Left kidney (tissue), 2 donors: Measurements from ENCODE around the gene OSM. TPM values are rescaled to one million over a fixed set of nuclear protein-coding genes. Genes with fewer than 3 reads are reported as not detected.

Experiments used
- DNase-seq: peaks from one replicate; pipeline ENCODE4 v3.0.0-alpha.2; 2013
- polyA plus RNA-seq: library from polyadenylated mRNA; unstranded; fragments of 120-200 nt; gene quantifications from one replicate; pipeline ENCODE4 v1.2.1, GENCODE V29; 2013; ENCODE audit not compliant: insufficient read length

OSM gene
- polyA plus RNA-seq, 1 donor: not detected

DNA sequence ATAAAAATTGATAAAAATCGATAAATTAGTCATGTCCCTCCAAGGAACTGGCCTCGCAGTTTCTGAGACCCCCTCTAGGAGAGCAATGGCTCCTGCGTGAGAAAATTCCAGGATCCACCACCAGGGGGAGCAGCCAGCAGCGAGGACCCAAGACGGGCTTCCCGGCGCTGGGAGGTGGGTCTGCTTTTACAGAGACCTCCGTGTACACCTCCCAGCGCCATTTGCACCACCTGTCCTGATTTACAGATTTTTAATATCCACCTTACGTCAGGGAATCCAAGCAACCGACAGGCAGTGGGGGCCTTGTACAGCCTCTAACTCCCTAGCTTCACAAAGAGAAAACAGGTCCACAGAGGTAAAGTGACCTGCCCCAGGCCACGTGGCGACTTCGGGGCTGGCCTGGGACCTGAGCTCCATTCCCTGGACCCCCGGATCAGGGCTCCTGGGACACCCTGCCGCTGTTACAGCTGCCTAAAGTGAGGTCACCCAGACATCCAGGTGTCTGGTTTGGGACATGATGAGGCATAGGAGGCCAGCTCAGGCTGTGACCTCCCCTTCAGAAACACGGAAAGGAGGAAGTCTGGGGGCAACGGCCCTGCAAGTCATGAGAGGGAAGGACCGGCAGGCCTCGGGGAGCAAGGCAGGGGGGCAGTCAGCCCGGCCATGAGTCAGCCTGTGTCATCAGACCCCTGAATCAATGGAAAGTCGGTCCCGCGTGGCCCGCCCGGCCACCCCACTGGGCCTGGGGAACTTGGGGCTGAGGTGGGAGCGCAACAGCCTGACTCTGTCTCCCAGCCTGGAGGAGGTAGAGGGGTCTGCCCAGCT, 3.5 kb downstream of the OSM start:
- DNase-seq: peak; percentile 62

DNA sequence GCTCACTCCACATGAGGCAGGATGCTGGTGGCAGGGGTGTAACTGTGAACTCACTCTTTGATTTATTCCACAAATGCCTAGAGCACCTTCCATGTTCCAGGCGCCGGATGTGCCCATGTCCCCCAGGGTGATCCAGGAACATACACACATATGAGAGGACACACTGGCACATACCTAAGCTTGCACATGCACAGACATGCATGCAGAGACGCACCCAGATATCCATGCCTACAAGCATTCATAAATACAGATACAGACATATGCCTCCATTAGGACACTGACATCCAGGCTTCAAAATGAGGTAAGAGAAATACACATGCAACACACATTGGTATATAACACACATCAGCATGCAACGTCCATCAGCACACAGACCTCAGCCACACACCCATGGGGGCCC, 4.5 kb downstream of the OSM start:
- DNase-seq: no peak

DNA sequence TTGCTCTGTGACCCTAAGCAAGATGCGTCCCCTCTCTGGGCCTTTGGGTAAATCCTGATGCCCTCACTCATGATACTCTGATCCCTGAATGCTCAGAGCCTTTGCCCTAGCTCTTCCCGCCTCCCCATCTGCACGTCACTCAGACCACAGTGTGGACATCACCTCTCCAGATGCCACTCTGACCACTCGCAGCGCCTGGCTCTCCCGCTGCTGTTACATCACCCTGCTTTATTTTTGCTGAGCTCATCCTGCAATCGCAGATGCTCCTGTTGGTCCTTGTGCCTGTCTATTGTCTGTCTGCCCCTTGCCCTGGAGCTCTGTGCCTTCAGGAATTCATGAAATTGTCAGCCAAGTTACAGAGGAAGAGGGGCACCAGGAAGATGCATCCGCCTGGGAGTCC, 5.5 kb downstream of the OSM start:
- no peak for DNase-seq

DNA sequence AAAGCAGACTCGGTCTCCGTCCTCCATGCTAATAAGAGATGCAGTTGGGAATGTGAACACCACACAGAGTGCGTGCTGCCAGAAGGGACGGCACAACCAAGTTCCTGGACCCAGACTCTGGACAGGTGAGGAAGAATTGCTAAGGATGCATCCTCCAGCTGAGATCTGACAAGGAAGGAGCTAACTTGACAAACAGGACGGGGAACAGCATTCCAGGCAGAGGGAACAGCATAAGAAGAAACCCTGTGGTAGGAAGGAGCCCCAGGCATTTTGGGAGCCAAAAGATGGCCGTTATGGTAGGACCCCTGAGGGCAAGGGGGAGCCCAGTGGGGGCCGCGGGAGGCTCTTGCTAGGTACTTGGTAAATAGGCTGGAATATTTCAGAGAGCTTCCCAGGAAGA, 6.0 kb downstream of the OSM start:
- DNase-seq: no peak

DNA sequence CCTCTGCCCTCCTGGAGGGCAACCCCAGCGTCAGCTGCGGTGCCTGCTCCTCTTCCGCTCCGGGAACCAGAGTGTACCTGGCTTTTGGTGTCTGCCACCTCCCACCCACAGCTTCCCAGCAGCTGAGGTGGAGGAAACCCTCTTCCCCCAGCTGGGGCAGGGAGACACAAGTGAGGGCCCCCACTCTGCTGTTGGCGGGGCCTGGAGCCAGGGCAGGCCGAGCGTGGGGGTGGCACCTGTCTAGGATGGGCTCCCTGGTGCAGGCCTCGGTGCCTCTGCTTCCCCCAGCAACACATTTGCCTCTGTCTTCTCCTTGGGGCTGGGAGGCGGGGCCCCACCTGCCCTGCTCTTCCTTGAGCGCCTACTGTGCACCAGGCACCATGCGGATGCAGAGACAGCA, 6.4 kb downstream of the OSM start:
- DNase-seq: no peak

DNA sequence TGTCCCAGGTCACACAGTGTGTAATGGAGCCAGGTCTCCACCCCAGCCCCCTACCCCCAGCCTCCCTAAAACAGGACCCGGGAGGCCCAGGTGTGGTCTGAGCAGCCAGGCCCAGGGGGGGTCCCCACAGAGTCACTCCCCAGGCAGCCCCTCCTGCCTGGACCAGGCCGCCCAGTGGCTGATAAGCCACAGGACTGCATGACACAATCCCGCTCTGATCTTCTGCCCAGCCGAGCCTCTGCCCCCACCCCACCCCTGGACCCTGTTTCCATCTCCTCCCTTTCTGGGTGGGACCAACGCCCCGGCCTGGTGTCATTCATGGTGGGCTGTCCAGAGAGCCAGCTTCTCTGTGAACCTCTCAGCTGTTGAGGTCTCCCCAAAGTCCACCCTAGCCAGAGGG, 12.3 kb downstream of the OSM start:
- no peak for DNase-seq

DNA sequence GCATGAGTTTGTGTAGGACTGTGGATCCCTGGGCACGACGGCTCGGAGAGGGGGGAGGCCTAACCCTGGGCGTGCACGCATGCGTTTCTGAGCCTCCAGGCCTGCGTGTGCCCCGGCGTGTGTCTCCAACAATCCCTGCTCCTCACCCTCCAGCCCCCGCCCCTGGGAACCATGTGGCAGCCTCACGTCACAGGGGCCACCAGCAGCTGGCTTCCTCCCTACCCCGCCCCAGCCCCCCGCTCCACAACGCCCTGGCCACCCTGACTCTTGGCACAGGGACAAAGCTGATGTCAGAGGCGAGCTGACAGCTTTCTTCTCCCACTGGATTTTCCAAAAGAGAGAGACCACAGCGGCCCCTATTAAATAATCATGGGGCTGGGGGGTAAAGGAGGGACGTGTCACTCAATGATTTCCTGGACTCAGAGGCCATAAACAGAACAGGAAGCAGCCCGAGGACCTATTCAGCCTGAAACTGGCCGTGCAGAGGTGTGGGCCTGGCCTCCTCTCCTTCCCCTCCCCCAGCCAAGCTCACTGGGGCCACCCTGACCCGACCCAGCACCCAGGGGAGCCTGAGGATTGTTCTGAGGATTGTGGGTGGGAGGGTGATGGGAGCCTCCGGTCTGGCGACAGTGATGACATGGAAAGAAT, 13.3 kb downstream of the OSM start:
- peak; percentile 86 for DNase-seq

DNA sequence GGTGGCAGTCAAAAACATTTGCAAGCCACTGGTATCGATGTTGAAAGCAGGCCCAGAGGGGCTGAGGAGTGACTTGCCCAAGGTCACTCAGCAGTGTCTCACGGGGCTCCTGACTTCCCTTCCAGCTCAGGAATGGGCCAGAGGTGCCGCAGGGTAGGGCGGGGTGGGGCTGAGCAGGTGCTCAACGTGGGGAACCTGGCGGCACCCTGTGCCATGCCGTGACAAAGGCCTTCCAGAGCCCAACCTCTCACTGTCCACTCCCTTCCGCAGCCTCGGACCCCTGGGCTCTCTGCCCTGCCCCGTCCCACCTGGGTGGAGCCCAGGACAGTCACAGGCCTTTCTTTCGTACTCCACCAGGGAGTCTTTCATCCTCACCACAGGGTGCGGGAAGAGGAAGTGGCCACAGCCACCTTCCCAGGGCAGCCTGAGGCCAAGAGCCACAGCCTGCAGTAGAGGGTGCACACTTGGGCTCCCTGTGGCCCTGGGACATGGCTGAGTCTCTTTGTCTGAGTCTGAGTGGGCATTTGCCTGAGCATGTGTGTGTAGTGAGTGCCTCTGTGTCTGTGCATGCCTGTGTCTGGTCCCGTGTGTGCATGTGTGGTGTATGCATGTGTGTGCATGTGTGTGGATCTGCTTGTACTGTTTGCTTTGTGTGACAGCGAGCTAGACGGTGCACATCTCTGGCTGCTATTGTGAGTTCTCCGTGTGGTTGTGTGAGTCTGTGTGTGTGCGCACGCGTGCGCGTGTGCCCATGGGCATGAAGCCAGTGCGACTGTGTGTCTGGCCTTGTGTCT, 14.0 kb downstream of the OSM start:
- no peak for DNase-seq

DNA sequence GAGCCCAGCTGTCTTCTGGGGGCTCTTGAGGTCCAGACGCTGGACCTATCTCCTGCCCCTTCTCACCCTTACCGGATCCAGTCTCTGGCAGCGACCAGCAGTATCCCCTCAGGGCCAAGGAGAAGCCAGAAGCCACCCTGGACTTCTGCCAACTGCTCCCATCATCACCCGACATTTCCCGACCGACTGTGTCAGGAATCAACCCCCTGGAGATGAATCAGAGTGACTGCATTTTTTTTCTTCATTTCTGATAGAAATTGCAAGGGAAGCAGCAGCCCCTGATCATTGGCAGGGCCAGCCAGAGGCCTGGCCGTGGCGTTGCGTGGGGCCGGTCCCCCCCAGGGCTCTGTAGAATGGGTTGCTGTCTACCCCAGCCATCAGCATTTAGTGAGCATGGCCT, 14.9 kb downstream of the OSM start:
- no peak for DNase-seq

DNA sequence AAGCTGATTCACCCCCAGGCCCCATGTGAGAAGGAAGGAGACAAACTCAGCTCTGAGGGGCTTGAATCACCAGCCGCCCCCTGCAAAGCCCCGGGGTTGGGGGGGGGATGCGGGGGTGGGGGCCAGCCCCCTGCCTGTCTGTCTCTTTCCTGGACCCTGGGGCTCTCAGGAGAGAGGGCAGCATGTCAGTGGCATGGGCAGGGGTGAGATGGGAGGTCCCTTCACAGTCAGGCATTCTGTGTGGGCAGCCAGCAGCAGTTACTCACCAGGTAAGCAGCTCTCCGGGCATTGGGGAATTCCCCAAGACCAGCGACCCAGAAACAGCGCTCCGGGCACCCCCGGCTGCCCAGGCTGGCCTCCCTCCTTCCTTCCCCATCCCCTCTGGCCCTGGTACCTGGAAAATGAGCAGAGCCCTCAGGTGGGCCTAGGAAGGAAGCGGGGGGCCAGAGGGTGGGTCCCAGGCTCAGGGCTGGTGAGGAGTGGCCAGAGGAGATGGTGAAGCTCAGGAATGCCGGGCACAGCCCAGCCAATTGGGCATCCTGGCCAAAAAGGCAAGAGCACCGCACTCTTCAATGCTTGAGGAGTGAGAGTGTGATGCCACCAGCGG, 15.9 kb downstream of the OSM start:
- no peak for DNase-seq

DNA sequence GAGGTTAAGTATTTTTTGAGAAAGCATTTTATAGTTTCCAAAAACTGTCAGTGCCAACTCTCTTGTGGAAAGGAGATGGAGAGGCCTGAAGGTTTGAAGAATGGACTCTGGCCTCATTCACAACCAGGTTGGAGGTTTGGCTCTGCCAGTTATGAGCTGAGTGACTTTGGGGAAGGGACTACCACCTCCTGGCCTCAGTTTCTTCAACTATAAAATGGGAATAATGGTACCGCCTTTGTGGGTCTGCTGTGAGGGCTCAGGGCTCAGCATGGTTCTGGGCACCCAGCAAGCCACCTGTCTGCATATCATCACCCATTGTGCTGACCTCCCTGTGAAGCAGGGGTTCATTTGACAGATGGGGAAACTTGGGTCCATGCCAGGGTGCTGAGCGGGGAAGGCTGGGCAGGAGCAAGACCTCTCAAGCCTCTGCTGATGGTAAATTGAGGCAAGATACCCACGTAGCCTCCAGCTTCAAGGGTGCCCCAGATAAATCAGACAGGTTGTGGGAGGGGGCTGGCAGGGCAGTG, 16.5 kb downstream of the OSM start:
- DNase-seq: no peak

DNA sequence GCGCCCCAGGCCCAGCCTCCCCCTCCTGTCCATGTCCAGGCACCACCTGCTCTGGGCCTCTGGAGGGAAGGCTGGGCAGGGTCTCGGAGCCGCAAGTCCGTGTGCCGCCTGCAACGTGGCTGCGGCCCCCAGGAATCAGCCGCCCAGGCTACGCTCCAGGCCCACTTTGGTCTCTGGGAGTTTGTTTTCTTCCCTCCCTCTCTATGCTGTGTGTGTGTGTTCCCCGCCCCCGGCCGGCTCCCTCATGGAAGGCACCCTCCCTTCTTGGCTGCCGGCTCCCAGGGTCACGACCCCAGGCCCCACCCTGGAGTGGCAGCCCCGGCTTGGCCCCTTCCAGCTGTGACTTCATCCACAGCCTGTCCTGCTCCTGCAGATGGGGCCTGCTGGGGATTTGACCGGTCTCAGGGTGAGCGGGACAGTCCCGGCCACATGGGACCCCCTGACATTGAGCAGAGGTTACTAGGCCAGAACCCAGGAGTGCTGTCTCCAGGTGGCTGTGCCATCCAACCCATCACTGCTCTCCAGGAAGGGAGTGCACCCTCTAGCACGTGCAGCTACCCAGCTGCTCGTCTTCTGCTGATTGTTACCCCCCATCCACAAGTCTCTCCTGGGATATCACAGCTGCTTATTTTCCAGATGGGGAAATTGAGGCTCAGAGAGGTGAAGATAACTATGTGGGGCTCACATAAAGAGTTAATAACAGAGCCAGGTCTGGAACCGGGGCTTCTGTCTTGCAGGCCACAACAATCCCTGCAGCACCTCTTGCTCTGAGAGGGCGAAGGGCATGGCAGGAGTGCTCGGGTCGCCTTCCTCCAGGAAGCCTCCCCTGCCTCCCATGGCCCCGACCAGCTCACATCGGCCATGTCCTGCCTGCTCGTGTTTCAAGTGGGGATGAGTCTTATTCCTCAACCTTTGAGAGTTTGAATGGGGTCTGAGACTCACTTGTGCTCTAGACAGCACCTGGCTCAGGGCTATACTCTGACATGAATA, 17.3 kb downstream of the OSM start:
- DNase-seq: peak; percentile 62

DNA sequence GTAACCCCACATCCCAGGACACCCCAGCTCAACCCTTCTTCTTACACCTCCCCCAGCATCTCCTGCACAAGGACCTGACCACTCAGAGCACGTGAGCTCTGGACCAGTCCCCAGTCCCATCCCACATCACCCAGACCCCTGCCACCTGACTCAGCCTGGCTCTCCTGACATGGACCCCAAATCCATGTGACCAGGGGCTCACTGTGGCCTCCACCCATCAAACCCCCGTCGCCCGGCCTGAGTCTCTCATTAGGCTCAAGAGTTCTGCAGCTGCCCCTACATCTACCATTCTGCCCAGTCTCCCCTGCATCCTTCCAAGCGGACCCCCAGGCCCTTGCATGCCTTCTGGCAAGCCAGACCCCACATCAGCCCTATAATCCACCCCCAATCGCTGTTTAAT, 18.2 kb downstream of the OSM start:
- no peak for DNase-seq

DNA sequence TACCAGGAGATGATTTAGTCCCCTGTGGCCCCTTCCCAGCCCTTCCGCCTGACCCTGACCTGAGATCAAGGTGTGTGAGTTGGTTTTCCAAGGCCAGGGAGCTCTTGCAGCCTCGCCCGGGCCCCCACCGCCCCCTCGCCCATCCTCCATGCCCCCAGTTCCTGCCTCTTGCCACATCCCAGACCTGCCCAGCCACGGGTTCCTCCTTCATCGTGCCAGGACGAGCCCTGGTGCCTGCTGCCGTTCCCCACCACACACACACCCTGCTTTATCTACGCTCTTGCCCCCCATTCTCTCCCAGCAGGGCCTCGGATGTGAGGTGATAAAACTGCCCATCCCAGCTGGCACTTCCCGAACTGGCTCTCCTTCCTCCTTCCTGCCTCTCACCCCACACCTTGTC, 18.7 kb downstream of the OSM start:
- no peak for DNase-seq

DNA sequence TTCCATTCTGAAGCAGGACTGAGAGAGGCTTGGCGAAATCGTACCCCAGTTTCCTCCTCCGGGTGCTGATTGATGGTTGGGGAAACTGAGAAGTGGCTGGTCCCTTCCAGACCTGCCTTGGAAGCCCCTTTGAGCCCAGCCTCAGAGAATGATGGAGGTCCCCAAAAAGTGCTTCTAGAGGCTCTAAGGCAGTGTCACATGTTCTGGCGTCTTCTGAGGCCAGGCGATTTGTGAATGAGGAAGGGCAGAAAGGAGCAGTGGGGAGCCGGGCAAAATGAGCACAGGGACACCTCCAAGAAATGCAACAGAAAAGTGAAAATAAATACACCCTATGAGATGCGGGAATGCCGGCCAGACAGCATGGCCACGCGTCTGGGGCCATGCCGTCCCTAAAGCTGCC, 19.1 kb downstream of the OSM start:
- DNase-seq: no peak

DNA sequence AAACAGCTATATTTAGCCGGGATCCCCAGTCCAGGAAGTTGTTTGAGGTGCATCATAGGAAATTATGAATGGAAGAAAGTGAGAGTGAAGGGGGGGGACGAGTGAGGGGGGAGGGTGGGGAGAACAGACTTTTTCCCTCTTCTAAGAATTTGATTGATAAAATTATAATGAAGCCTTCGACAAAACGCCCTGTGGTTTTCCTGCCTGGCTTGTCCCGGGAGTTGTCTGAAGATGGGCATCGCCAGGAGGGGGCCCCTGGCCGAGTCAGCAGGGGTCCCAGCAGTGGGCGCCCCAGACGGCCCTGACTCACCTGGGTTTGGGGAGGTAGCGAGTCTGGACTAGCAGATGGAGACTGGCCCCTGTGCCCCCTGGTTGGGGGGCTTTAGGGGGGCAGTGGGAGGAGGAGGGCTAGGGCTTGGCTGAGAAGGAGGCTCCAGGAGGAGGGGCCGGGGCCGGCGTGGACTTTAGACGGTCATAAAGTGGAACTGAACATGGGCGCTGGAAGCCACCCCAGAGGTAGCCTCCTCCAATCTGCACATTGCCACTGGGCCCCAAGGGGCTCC, 19.8 kb downstream of the OSM start:
- no peak for DNase-seq

DNA sequence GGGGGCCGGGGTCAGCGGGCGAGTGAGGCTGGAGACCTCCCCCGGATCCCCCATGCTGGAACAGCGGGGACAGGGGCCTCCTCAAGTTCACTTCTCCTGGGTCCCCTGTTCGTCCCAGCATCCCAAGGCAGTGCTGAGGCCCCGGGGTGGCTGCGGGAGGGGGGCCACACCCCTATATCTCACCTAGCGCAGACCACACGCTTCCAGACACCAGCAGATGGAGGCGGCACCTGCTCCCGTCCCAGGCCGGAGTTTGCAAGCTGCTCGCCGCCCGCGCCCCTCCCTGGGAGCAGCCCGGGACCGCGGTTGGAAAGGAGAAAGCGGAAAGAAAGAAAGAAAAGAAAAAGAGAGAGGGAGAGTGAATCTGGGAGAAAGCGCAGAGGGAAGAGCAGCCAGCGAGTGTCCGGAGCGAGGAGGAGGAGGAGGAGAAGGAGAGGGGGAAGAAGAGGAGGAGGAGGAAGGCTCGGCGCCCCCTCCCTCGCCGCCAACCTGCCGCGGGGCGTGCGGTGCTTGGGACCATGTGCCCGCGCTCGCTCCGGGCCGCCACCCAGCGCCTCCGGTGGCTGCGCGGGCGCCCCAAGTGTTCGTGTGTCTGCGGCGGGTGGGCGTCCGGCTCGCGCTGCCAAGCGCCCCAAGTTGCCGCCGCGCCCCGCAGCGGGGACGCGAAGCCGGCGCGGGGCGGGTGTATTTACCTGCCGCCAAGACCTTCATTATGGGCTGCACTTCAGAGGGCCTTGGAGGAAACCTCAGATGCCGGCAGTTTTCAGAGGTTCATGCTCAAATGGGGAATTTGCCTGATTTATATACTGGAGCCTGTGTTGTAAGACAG, 20.5 kb downstream of the OSM start, which contains the start of gene LIF:
TSS of gene LIF (minus strand) at position 775 of the 829 bp plus-strand sequence. CDS start at position 711, 64 bp downstream.
- no peak for DNase-seq

DNA sequence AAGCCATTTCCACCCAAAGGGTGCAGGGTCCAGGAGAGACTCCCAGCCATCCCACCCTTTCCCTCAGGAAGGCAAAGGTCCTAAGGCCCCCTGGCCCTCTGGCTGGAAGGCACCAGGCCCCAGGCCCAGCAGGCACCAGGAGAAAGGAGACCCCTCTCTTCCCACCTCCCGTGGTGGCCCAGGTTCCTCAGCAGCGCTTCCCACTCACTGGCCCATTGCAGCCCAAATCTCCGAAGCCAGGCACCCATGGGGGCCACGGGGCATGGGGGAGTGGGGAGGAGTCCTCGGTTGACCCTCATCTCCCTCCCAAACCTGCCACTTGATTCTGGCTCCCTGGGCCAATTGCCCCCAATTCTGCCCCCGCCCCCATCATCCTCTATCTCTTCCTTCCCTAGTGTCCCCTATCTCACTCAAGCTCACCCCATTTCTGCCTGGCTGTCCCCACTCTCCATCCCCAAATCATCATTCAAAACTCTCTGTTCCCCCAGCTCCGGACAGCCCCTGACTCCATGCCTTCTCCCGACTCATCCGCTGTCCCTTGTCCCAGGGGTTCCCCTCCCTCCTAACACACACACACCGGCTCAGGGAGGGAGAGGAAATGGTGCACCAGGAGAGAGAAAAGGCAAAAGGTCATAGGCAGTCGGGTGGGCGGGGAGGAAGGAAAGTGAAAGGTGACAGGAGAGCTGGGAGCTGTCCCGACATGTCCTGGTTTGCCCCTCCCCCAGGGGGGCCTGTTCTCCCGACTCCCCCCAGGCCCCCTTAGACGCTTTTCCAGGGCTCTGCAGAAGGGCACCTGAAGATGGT, 21.3 kb downstream of the OSM start:
- DNase-seq: no peak

DNA sequence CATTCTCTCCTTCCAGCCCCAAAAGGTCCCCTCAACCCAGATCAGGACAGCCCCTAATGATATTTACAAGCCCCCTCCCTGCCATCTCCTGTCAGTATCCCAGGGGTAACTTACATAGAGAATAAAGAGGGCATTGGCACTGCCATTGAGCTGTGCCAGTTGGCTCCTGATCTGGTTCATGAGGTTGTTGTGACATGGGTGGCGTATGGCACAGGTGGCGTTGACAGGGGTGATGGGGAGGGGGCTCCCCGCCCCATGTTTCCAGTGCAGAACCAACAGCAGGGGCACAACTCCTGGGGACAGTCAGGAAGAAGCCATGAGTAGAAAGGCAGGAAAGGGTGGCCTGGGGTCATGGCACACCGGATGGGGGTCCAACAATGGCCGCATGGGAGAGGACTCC, 22.0 kb downstream of the OSM start:
- DNase-seq: no peak
